Raji (cell line): ENCODE results near the gene ARMC3.

Experiments used
- POLR2A ChIP-seq: IDR thresholded peaks from 2 replicates; pipeline ENCODE4 v1.6.1; 2011; ENCODE audit warnings: low read depth, low read length, control low read depth; ENCODE audit not compliant: insufficient read depth

ARMC3 gene

DNA sequence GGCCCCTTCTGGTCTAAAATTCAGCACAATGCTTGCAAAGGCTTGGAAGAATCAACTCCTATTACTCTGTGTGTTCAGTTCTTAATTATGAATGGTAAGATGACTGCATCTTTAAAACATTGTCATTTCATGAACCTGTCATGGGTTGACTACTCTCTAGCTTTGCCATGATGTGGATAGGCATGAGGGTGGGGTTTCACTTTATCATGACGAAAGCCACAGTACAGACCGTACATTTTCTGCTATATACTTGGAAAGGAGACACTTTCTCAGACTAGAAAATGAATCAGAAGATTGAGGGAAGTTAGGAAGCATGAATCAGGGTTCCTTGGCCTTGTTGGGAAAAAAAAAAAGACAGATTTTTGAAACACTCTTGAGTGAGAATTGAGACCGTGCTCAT is 147.8 kb downstream of the ARMC3 start:
- no peak for TF ChIP-seq POLR2A

- TF ChIP-seq POLR2A, result no peak
Observed at GRCh38 chr10:23078114-23078513, 150.3 kb downstream of the ARMC3 start.

DNA sequence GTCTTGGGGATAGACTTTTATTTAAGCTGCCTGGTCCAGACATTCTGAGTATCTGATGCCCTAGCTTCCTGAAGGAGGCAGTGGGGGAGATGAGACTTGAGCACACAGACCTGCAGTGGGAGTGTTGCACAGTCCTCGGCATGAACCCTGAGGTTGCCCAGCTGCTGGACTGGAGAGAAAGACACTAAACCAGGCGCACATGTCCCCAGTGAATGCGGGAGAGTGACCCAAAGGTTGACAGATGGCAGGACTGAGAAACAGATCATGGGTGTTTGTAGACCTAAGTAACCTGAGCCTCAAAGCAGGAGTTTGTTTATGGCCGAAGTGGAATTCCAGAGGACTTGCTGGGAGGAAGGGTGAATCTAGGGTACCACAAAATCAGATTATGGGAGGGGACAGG is 151.8 kb downstream of the ARMC3 start:
- no peak for TF ChIP-seq POLR2A

GRCh38 chr10:23080262-23080661 is 152.4 kb downstream of the ARMC3 start:
- TF ChIP-seq POLR2A, result no peak

GRCh38 chr10:23081221-23081750 is 153.4 kb downstream of the ARMC3 start:
- TF ChIP-seq POLR2A, result no peak

GRCh38 chr10:23081891-23082290 is 154.0 kb downstream of the ARMC3 start:
- TF ChIP-seq POLR2A, result no peak
